Measurements from ENCODE around the gene XPNPEP2. TPM values are rescaled to one million over a fixed set of nuclear protein-coding genes. Genes with fewer than 3 reads are reported as not detected.
"Not testable (repeated sequence)": the region's sequence is repeated elsewhere in the genome, so short reads cannot be mapped to it uniquely, and the experiment has no call there.

Gene XPNPEP2
- total and polyA plus RNA-seq, 9 of the 15 experiments (the other 6 are each of a cell fraction or from before 2014, with no cell fraction given) = 0.03 to 0.19 (median 0.09) TPM; not detected in 5

DNA sequence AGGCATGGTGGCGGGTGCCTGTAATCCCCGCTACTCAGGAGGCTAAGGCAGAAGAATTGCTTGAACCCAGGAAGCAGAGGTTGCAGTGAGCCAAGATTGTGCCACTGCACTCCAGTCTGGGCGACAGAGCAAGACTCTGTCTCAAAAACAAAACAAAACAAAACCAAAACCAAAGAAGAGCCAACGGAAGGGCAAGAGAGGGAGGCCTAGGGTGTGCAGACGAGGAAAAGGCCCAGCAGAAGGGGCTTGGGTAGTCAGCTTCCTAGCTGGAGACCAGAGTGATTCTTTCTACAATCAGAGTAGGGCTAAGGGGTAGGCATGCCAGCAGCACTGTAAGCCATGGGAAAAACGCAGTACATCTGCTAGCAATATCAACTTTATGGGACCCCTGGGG is 4.0 kb downstream of the XPNPEP2 start:
- FAIRE-seq, ATAC-seq: not testable (repeated sequence)

DNA sequence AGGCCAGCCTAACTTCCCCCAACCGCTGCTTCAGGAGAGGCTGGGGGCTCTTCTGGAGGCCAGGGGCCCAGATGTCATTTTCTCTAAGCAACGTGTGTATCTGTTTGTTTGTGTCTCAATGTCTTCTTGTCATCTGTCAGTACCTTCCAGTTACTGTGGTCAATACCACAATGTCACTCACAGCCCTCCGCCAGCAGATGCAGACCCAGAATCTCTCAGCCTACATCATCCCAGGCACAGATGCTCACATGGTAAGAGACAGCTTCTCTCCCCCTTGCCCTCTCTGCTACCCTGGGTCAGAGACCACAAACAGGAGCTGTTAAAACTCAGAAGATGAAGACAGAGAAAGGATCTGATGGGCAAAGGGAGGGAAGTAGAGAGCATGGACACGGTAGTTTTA is 5.0 kb downstream of the XPNPEP2 start:
- H3K27ac ChIP-seq (ENCODE audit: extremely low read depth, low read depth, low read length) = no peak overlapping the region
- no peak overlapping the region for H3K4me2 ChIP-seq (ENCODE audit: insufficient read depth, low read length)
- no TSS peak for BruUV-seq (replicated peaks)
- no peak overlapping the region for H3K4me3 ChIP-seq
- H2AFZ ChIP-seq (ENCODE audit: low read depth, low read length) = 0 out of 2 replicates have a peak overlapping the region, but pooled peaks have one; percentile 3
- FAIRE-seq (no peak), ATAC-seq (no peak), DNase-seq (ENCODE audit: extremely low read depth in 1 of 4, low spot score in 3 of 4) (no peak)
- H3K27me3 ChIP-seq (ENCODE audit: control insufficient read depth in 2 of 2, insufficient read depth in 2 of 2, low read length in 2 of 2) = no peaks in the 10 kb centered on the region
- POLR2A ChIA-PET = no interaction called here
- peaks cover 8 to 14% of the 10 kb centered on the region in 2 experiments; a peak in 4 of 5 replicates for H3K4me1 ChIP-seq (replicated peaks in 1 of 2; ENCODE audit: control insufficient read depth in 2 of 2, insufficient read depth in 2 of 2, low read length in 2 of 2)
- intact Hi-C loops (cut with micrococcal nuclease) (no loop called here), in situ Hi-C loops (cut with MboI) (no loop called here)
- no peaks in the 10 kb centered on the region for H3K79me2 ChIP-seq (ENCODE audit: control insufficient read depth, insufficient read depth, low read length)
- no peaks in the 10 kb centered on the region for H3K36me3 ChIP-seq (ENCODE audit: control insufficient read depth, insufficient read depth, low read length)
- CTCF ChIA-PET (ENCODE audit: low intra/inter-chr PET ratio) = interaction anchor here (0.5 kb wide), 1 partner anchor 1588 kb away, joined by 3 read pairs; no protein-coding TSS in a partner anchor
- H3K9ac ChIP-seq (ENCODE audit: insufficient read depth in 1 of 2, low read depth in 2 of 2, low read length in 2 of 2) = no peak overlapping the region
- peaks cover 3% of the 10 kb centered on the region for H3K9me1 ChIP-seq (ENCODE audit: control insufficient read depth, insufficient read depth, low read length)
- no peaks in the 10 kb centered on the region for H3K9me3 ChIP-seq (replicated peaks; ENCODE audit: control insufficient read depth, insufficient read depth, low read depth, low read length)
- WGBS (ENCODE audit: insufficient coverage, low coverage, missing lambda C conversion rate) = 47% methylated on average over 3 of the region's 4 CpGs
- no peaks in the 10 kb centered on the region for H4K20me1 ChIP-seq (replicated peaks; ENCODE audit: control insufficient read depth, insufficient read depth, low read length)
- TF ChIP-seq ZNF764 (CRISPR knock-in tag; IDR thresholded peaks at IDR 0.05; ENCODE audit: low read depth) (no peak), ZNF347 (CRISPR knock-in tag; IDR thresholded peaks at IDR 0.05; ENCODE audit: low read depth) (no peak), ZNF316 (IDR thresholded peaks at IDR 0.05) (no peak), ZNF146 (CRISPR knock-in tag; IDR thresholded peaks at IDR 0.05; ENCODE audit: unreplicated experiment) (no peak), DPF2 (IDR thresholded peaks at IDR 0.05) (no peak), MYBL2 (IDR thresholded peaks at IDR 0.05; ENCODE audit: low read depth) (no peak), MYBL2 (CRISPR knock-in tag; IDR thresholded peaks at IDR 0.05; ENCODE audit: borderline replicate concordance) (no peak), NR3C1 (CRISPR knock-in tag; IDR thresholded peaks at IDR 0.05) (no peak), BCOR (IDR thresholded peaks at IDR 0.05) (no peak), CBFA2T2 (conservative IDR thresholded peaks at IDR 0.05) (no peak)
- TF ChIP-seq, protein P1, sequence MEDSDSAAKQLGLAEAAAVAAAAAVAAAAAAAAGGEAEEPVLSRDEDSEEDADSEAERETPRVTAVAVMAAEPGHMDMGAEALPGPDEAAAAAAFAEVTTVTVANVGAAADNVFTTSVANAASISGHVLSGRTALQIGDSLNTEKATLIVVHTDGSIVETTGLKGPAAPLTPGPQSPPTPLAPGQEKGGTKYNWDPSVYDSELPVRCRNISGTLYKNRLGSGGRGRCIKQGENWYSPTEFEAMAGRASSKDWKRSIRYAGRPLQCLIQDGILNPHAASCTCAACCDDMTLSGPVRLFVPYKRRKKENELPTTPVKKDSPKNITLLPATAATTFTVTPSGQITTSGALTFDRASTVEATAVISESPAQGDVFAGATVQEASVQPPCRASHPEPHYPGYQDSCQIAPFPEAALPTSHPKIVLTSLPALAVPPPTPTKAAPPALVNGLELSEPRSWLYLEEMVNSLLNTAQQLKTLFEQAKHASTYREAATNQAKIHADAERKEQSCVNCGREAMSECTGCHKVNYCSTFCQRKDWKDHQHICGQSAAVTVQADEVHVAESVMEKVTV (CRISPR knock-in tag; IDR thresholded peaks at IDR 0.05) = no peak
- TF ChIP-seq, protein P2, sequence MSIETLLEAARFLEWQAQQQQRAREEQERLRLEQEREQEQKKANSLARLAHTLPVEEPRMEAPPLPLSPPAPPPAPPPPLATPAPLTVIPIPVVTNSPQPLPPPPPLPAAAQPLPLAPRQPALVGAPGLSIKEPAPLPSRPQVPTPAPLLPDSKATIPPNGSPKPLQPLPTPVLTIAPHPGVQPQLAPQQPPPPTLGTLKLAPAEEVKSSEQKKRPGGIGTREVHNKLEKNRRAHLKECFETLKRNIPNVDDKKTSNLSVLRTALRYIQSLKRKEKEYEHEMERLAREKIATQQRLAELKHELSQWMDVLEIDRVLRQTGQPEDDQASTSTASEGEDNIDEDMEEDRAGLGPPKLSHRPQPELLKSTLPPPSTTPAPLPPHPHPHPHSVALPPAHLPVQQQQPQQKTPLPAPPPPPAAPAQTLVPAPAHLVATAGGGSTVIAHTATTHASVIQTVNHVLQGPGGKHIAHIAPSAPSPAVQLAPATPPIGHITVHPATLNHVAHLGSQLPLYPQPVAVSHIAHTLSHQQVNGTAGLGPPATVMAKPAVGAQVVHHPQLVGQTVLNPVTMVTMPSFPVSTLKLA (conservative IDR thresholded peaks at IDR 0.05) = no peak
- TF ChIP-seq, protein P3, sequence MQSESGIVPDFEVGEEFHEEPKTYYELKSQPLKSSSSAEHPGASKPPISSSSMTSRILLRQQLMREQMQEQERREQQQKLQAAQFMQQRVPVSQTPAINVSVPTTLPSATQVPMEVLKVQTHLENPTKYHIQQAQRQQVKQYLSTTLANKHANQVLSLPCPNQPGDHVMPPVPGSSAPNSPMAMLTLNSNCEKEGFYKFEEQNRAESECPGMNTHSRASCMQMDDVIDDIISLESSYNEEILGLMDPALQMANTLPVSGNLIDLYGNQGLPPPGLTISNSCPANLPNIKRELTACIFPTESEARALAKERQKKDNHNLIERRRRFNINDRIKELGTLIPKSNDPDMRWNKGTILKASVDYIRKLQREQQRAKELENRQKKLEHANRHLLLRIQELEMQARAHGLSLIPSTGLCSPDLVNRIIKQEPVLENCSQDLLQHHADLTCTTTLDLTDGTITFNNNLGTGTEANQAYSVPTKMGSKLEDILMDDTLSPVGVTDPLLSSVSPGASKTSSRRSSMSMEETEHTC (IDR thresholded peaks at IDR 0.05) = no peak

More for the DNA sequence above, 4.0 kb downstream of the XPNPEP2 start:
- BruUV-seq (replicated peaks); POLR2A ChIA-PET; H3K27ac ChIP-seq (ENCODE audit: extremely low read depth, low read depth, low read length); H3K9ac ChIP-seq (ENCODE audit: insufficient read depth in 1 of 2, low read depth in 2 of 2, low read length in 2 of 2); H3K9me3 ChIP-seq (replicated peaks; ENCODE audit: control insufficient read depth, insufficient read depth, low read depth, low read length); CTCF ChIA-PET (ENCODE audit: low intra/inter-chr PET ratio); H3K36me3 ChIP-seq (ENCODE audit: control insufficient read depth, insufficient read depth, low read length); DNase-seq (ENCODE audit: extremely low read depth in 1 of 4, low spot score in 3 of 4); H3K27me3 ChIP-seq (ENCODE audit: control insufficient read depth in 2 of 2, insufficient read depth in 2 of 2, low read length in 2 of 2); intact Hi-C loops (cut with micrococcal nuclease); H3K4me2 ChIP-seq (ENCODE audit: insufficient read depth, low read length); H3K4me3 ChIP-seq; H3K79me2 ChIP-seq (ENCODE audit: control insufficient read depth, insufficient read depth, low read length); in situ Hi-C loops (cut with MboI); H3K9me1 ChIP-seq (ENCODE audit: control insufficient read depth, insufficient read depth, low read length); H4K20me1 ChIP-seq (replicated peaks; ENCODE audit: control insufficient read depth, insufficient read depth, low read length): not testable (repeated sequence)
- H2AFZ ChIP-seq (ENCODE audit: low read depth, low read length) = peak overlapping the region; percentile 16; the same call in 1 of the 2 replicates
- H3K4me1 ChIP-seq (replicated peaks in 1 of 2; ENCODE audit: control insufficient read depth in 2 of 2, insufficient read depth in 2 of 2, low read length in 2 of 2) = peaks cover 8 to 14% of the 10 kb centered on the region in 2 experiments; a peak in 4 of 5 replicates
- 72% methylated on average over 4 of the region's 6 CpGs for WGBS (ENCODE audit: insufficient coverage, low coverage, missing lambda C conversion rate)

All from K562 (cell line).